MM.1S (cell line): ENCODE results near the gene PAFAH1B1.

ENCODE experiments used
- DNase-seq: peaks from one replicate; pipeline ENCODE4 v3.0.0-alpha.2; 2015
- H2AFZ ChIP-seq: fragments of 300-600 bp; sonication (generic); 2 replicates; pipeline ENCODE4 v1.6.0; 2016; ENCODE audit warnings: antibody characterized with exemption, low read length
- H3F3A ChIP-seq: fragments of 300-600 bp; sonication (generic); 2 replicates; pipeline ENCODE4 v1.6.1; 2016; ENCODE audit warnings: mild to moderate bottlenecking, antibody characterized with exemption, low read length, moderate library complexity, mixed read lengths; ENCODE audit not compliant: insufficient read depth
- H3K27ac ChIP-seq: fragments of 300-600 bp; sonication (generic); 2 replicates; pipeline ENCODE4 v1.5.1; 2016; ENCODE audit warnings: mild to moderate bottlenecking, low read length
- H3K27me3 ChIP-seq: fragments of 300-600 bp; sonication (generic); replicated peaks from 2 replicates; pipeline ENCODE4 v1.6.0; 2016; ENCODE audit warnings: low read length; ENCODE audit not compliant: insufficient read depth
- H3K36me3 ChIP-seq: fragments of 300-600 bp; sonication (generic); replicated peaks from 2 replicates; pipeline ENCODE4 v1.6.1; 2016; ENCODE audit warnings: mild to moderate bottlenecking, low read length, mixed read lengths; ENCODE audit not compliant: insufficient read depth
- H3K4me1 ChIP-seq: fragments of 300-600 bp; sonication (generic); 2 replicates; pipeline ENCODE4 v1.6.1; 2016; ENCODE audit warnings: low read length, mixed read lengths
- H3K4me2 ChIP-seq: fragments of 300-600 bp; sonication (generic); 2 replicates; pipeline ENCODE4 v1.6.0; 2016; ENCODE audit warnings: low read depth, low read length
- H3K4me3 ChIP-seq: fragments of 300-600 bp; sonication (generic); 2 replicates; pipeline ENCODE4 v1.5.1; 2016; ENCODE audit warnings: low read length, mixed read lengths
- H3K79me2 ChIP-seq: fragments of 300-600 bp; sonication (generic); 2 replicates; pipeline ENCODE4 v1.6.1; 2016; ENCODE audit warnings: mixed run types, low read length, mixed read lengths
- H3K9ac ChIP-seq: fragments of 300-600 bp; sonication (generic); 2 replicates; pipeline ENCODE4 v1.6.1; 2016; ENCODE audit warnings: low read length, mixed read lengths
- H3K9me2 ChIP-seq: fragments of 300-600 bp; sonication (generic); replicated peaks from 2 replicates; pipeline ENCODE4 v1.6.1; 2016; ENCODE audit warnings: mild to moderate bottlenecking, low read length, mixed read lengths; ENCODE audit not compliant: insufficient read depth
- H3K9me3 ChIP-seq: fragments of 300-600 bp; sonication (generic); replicated peaks from 2 replicates; pipeline ENCODE4 v1.6.1; 2016; ENCODE audit warnings: mild to moderate bottlenecking, low read length, mixed read lengths; ENCODE audit not compliant: insufficient read depth
- H4K20me1 ChIP-seq: fragments of 300-600 bp; sonication (generic); 2 replicates; pipeline ENCODE4 v1.6.1; 2016; ENCODE audit warnings: mild to moderate bottlenecking, low read length, moderate library complexity, mixed read lengths; ENCODE audit not compliant: insufficient read depth
- EZH2 ChIP-seq: fragments of 300-600 bp; sonication (generic); optimal IDR thresholded peaks from 2 replicates; pipeline ENCODE3; 2017; ENCODE audit warnings: low read depth, mild to moderate bottlenecking, antibody characterized with exemption, low read length, mixed read lengths
- EZH2phosphoT487 ChIP-seq: fragments of 300-600 bp; sonication (generic); IDR thresholded peaks from 2 replicates; pipeline ENCODE4 v1.6.1; 2018; ENCODE audit warnings: antibody characterized with exemption, low read length
- TF ChIP-seq, protein P1 (sequence below): fragments of 300-600 bp; sonication (generic); IDR thresholded peaks from 2 replicates; pipeline ENCODE4 v1.5.1; 2016; ENCODE audit warnings: antibody characterized with exemption, low read length, mixed read lengths

PAFAH1B1 gene

DNA sequence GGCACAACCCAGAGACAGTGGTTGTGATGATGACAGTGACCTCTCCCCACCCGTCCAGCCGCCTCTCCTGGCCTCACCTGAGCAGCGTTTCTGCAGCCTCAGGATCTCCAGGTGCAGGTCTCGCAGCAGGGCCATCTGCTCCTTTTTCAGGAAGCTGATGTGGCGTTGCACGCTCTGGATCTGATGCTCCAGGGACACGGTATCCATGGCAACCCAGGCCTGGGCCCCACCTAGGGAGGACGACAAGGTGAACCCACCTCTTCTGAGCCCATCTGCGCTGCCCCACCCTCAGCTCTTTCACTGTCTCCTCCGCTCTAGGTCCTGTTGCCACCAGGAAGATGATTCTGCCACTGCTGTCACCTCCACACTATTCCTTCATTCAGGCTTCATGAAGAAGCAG lies 141.5 kb downstream of the PAFAH1B1 start:
- Histone ChIP-seq H3K9ac (no peak overlapping the region), H3K27ac (no peak overlapping the region), H3K9me3 (no peaks in the 10 kb centered on the region), H3K27me3 (peaks cover 35% of the 10 kb centered on the region), H3K36me3 (no peaks in the 10 kb centered on the region), H2AFZ (no peak overlapping the region), H3K9me2 (no peaks in the 10 kb centered on the region), H3K4me1 (no peaks in the 10 kb centered on the region), H3K4me3 (no peak overlapping the region), H3K79me2 (no peaks in the 10 kb centered on the region), H4K20me1 (no peaks in the 10 kb centered on the region), H3F3A (no peaks in the 10 kb centered on the region), H3K4me2 (no peak overlapping the region)
- DNase-seq: no peak
- TF ChIP-seq EZH2phosphoT487 (no peak), EZH2 (no peak)
- TF ChIP-seq, protein P1, sequence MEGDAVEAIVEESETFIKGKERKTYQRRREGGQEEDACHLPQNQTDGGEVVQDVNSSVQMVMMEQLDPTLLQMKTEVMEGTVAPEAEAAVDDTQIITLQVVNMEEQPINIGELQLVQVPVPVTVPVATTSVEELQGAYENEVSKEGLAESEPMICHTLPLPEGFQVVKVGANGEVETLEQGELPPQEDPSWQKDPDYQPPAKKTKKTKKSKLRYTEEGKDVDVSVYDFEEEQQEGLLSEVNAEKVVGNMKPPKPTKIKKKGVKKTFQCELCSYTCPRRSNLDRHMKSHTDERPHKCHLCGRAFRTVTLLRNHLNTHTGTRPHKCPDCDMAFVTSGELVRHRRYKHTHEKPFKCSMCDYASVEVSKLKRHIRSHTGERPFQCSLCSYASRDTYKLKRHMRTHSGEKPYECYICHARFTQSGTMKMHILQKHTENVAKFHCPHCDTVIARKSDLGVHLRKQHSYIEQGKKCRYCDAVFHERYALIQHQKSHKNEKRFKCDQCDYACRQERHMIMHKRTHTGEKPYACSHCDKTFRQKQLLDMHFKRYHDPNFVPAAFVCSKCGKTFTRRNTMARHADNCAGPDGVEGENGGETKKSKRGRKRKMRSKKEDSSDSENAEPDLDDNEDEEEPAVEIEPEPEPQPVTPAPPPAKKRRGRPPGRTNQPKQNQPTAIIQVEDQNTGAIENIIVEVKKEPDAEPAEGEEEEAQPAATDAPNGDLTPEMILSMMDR: no peak
